Smooth muscle cell (in vitro differentiated cells): ENCODE data around the gene SUN2. TPM values are rescaled to one million over a fixed set of nuclear protein-coding genes. Genes with fewer than 3 reads are reported as not detected.

Experiments used
- DNase-seq: peaks from one replicate; lab custom pipeline; 2025; ENCODE audit not compliant: unreplicated experiment; lab: John Stamatoyannopoulos, UW
- H2AFZ ChIP-seq: fragments of 200-600 bp; sonication (generic); 2 replicates; pipeline ENCODE4 v1.6.0; 2016; ENCODE audit warnings: antibody characterized with exemption, low read depth, mild to moderate bottlenecking
- H3F3A ChIP-seq: fragments of 200-600 bp; sonication (generic); 2 replicates; pipeline ENCODE4 v1.6.0; 2017; ENCODE audit warnings: antibody characterized with exemption, low read depth
- H3K27ac ChIP-seq: fragments of 200-600 bp; sonication (generic); 2 replicates; pipeline ENCODE4 v1.5.1; 2016; ENCODE audit warnings: low read depth, mild to moderate bottlenecking
- H3K27me3 ChIP-seq: fragments of 200-600 bp; sonication (generic); 2 replicates; pipeline ENCODE4 v1.6.1; 2016; ENCODE audit warnings: low read depth, mild to moderate bottlenecking
- H3K36me3 ChIP-seq: fragments of 200-600 bp; sonication (generic); 2 replicates; pipeline ENCODE4 v1.5.1; 2016; ENCODE audit warnings: low read depth
- H3K4me1 ChIP-seq: fragments of 200-600 bp; sonication (generic); 2 replicates; pipeline ENCODE4 v1.5.1; 2016; ENCODE audit warnings: low read depth
- H3K4me2 ChIP-seq: fragments of 200-600 bp; sonication (generic); 2 replicates; pipeline ENCODE4 v1.6.0; 2016; ENCODE audit warnings: mild to moderate bottlenecking
- H3K4me3 ChIP-seq: fragments of 200-600 bp; sonication (generic); 2 replicates; pipeline ENCODE4 v1.5.1; 2016; ENCODE audit warnings: mild to moderate bottlenecking
- H3K79me2 ChIP-seq: fragments of 200-600 bp; sonication (generic); 2 replicates; pipeline ENCODE4 v1.6.0; 2016; ENCODE audit warnings: low read depth, mild to moderate bottlenecking
- H3K9ac ChIP-seq: fragments of 200-600 bp; sonication (generic); 2 replicates; pipeline ENCODE4 v1.6.0; 2016; ENCODE audit warnings: low read depth
- H3K9me3 ChIP-seq: fragments of 200-600 bp; sonication (generic); replicated peaks from 2 replicates; pipeline ENCODE4 v1.5.1; 2016; ENCODE audit warnings: low read depth
- H4K20me1 ChIP-seq: fragments of 200-600 bp; sonication (generic); 2 replicates; pipeline ENCODE4 v1.6.0; 2016; ENCODE audit warnings: low read depth
- CTCF ChIP-seq: fragments of 200-600 bp; sonication (generic); IDR thresholded peaks from 2 replicates; pipeline ENCODE4 v1.5.1; 2017; ENCODE audit warnings: borderline replicate concordance, mild to moderate bottlenecking, antibody characterized with exemption; ENCODE audit not compliant: insufficient read depth, poor library complexity, severe bottlenecking
- WGBS: methylation state at CpG from one replicate; pipeline ENCODE4 v1.1.7; 2016; ENCODE audit warnings: low lambda C conversion rate; 5-methylcytosine and 5-hydroxymethylcytosine counted together
- polyA plus RNA-seq: library from polyadenylated mRNA; unstranded; fragments of >200 nt; fragmentation: Nextera tagmentation; extraction: Ambion mirVana; gene quantifications from 2 replicates; pipeline ENCODE4 v1.2.1, GENCODE V29; 2016
- total RNA-seq: library from RNA; depleted of rRNA; stranded (reverse); fragments of >200 nt; gene quantifications from 2 replicates; pipeline ENCODE4 v1.2.3, GENCODE V29; 2014

Gene SUN2
- total and polyA plus RNA-seq, 2 experiments from 2014 or later: 59.1 to 71.7 TPM

GRCh38 chr22:38772623-38772873 is 16.8 kb upstream of the SUN2 start:
- no peak overlapping the region for H3K4me3 ChIP-seq
- no peaks in the 10 kb centered on the region for H4K20me1 ChIP-seq
- H2AFZ ChIP-seq: no peak overlapping the region
- H3K27ac ChIP-seq: no peak overlapping the region
- no peak for DNase-seq
- WGBS: 95% methylated on average over 8 of the region's 8 CpGs
- H3K36me3 ChIP-seq: no peaks in the 10 kb centered on the region
- H3K9me3 ChIP-seq: no peaks in the 10 kb centered on the region
- no peaks in the 10 kb centered on the region for H3K4me1 ChIP-seq
- no peaks in the 10 kb centered on the region for H3F3A ChIP-seq
- no peak overlapping the region for H3K9ac ChIP-seq
- no peak overlapping the region for H3K4me2 ChIP-seq
- no peaks in the 10 kb centered on the region for H3K79me2 ChIP-seq
- TF ChIP-seq CTCF: no peak
- H3K27me3 ChIP-seq: no peaks in the 10 kb centered on the region

GRCh38 chr22:38770257-38770949 is 14.6 kb upstream of the SUN2 start:
- no peak for DNase-seq
- H3K9ac ChIP-seq: no peak overlapping the region
- no peak overlapping the region for H3K4me2 ChIP-seq
- H3K27me3 ChIP-seq: no peaks in the 10 kb centered on the region
- no peaks in the 10 kb centered on the region for H3K36me3 ChIP-seq
- H3F3A ChIP-seq: no peaks in the 10 kb centered on the region
- no peaks in the 10 kb centered on the region for H3K4me1 ChIP-seq
- 94% methylated on average over 16 of the region's 16 CpGs for WGBS
- H3K4me3 ChIP-seq: no peak overlapping the region
- no peak overlapping the region for H2AFZ ChIP-seq
- no peak overlapping the region for H3K27ac ChIP-seq
- H3K79me2 ChIP-seq: no peaks in the 10 kb centered on the region
- H4K20me1 ChIP-seq: no peaks in the 10 kb centered on the region
- no peaks in the 10 kb centered on the region for H3K9me3 ChIP-seq
- no peak for TF ChIP-seq CTCF

GRCh38 chr22:38768036-38768435 is 12.2 kb upstream of the SUN2 start:
- H2AFZ ChIP-seq: no peak overlapping the region
- H3K27me3 ChIP-seq: no peaks in the 10 kb centered on the region
- H3K9ac ChIP-seq: no peak overlapping the region
- H4K20me1 ChIP-seq: no peaks in the 10 kb centered on the region
- H3K4me1 ChIP-seq: no peaks in the 10 kb centered on the region
- no peaks in the 10 kb centered on the region for H3K9me3 ChIP-seq
- no peak for TF ChIP-seq CTCF
- no peak for DNase-seq
- no peak overlapping the region for H3K4me3 ChIP-seq
- H3K27ac ChIP-seq: no peak overlapping the region
- no peak overlapping the region for H3K4me2 ChIP-seq
- no peaks in the 10 kb centered on the region for H3K36me3 ChIP-seq
- H3K79me2 ChIP-seq: no peaks in the 10 kb centered on the region
- WGBS: 93% methylated on average over 11 of the region's 11 CpGs
- H3F3A ChIP-seq: peaks cover 5% of the 10 kb centered on the region

- H3K79me2 ChIP-seq: no peaks in the 10 kb centered on the region
- H3K36me3 ChIP-seq: no peaks in the 10 kb centered on the region
- no peak overlapping the region for H3K9ac ChIP-seq
- H3K27me3 ChIP-seq: no peaks in the 10 kb centered on the region
- no peak for DNase-seq
- 82% methylated on average over 9 of the region's 9 CpGs for WGBS
- H3K27ac ChIP-seq: no peak overlapping the region
- H2AFZ ChIP-seq: no peak overlapping the region
- no peak overlapping the region for H3K4me3 ChIP-seq
- H3K4me1 ChIP-seq: no peaks in the 10 kb centered on the region
- no peak overlapping the region for H3K4me2 ChIP-seq
- H3K9me3 ChIP-seq: no peaks in the 10 kb centered on the region
- no peak for TF ChIP-seq CTCF
- peaks cover 5% of the 10 kb centered on the region for H3F3A ChIP-seq
- no peaks in the 10 kb centered on the region for H4K20me1 ChIP-seq
Measured at GRCh38 chr22:38767313-38767712, 11.5 kb upstream of the SUN2 start.
